Fibroblast of the aortic adventitia (primary cell): ENCODE results near the gene TMEM239. TPM values are rescaled to one million over a fixed set of nuclear protein-coding genes. Genes with fewer than 3 reads are reported as not detected.
A peak's percentile ranks its signal among the peaks of the same experiment; 100 is the strongest.

Experiments
- DNase-seq: peaks from one replicate; pipeline ENCODE4 v3.0.0-alpha.2; 2010; ENCODE audit warnings: low read depth
- H3K4me3 ChIP-seq: 2 replicates; pipeline ENCODE4 v1.5.1; 2011; ENCODE audit warnings: low read depth, mild to moderate bottlenecking, control low read depth, low read length, moderate library complexity
- total RNA-seq: library from RNA; depleted of rRNA; stranded (reverse); fragments of >200 nt; gene quantifications from 2 replicates; pipeline ENCODE4 v1.2.3, GENCODE V29; 2012; ENCODE audit warnings: low replicate concordance
- TF ChIP-seq, protein P1 (sequence below): IDR thresholded peaks from 2 replicates; pipeline ENCODE4 v1.5.1; 2011; ENCODE audit warnings: mild to moderate bottlenecking, low read length, control low read depth, inconsistent platforms; ENCODE audit not compliant: insufficient read depth

Gene TMEM239
- total RNA-seq, 1 donor, result 0.09 TPM

DNA sequence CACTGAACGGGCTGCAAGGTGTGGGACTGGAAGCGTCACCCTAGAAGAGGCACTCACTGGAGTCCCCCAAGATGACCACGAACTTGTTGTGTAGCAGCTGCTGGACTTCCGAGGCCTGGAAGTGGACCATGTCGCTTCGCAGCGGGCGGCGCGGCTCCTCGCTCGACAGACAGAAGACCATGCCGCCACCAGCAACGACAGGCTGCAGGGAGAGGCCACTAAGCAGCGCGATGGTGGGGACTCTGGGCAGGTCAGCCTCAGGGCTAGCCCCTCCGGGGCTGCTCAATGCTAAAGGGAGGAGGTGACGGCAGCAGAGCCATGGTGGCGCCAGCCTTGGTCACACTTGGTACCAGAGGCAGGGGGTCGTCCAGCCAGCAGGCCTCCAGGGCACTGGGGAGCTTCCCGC, 23.6 kb downstream of the TMEM239 start:
- peak overlapping the region; percentile 88 for H3K4me3 ChIP-seq
- TF ChIP-seq, protein P1, sequence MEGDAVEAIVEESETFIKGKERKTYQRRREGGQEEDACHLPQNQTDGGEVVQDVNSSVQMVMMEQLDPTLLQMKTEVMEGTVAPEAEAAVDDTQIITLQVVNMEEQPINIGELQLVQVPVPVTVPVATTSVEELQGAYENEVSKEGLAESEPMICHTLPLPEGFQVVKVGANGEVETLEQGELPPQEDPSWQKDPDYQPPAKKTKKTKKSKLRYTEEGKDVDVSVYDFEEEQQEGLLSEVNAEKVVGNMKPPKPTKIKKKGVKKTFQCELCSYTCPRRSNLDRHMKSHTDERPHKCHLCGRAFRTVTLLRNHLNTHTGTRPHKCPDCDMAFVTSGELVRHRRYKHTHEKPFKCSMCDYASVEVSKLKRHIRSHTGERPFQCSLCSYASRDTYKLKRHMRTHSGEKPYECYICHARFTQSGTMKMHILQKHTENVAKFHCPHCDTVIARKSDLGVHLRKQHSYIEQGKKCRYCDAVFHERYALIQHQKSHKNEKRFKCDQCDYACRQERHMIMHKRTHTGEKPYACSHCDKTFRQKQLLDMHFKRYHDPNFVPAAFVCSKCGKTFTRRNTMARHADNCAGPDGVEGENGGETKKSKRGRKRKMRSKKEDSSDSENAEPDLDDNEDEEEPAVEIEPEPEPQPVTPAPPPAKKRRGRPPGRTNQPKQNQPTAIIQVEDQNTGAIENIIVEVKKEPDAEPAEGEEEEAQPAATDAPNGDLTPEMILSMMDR, result no peak
- DNase-seq, result no peak

DNA sequence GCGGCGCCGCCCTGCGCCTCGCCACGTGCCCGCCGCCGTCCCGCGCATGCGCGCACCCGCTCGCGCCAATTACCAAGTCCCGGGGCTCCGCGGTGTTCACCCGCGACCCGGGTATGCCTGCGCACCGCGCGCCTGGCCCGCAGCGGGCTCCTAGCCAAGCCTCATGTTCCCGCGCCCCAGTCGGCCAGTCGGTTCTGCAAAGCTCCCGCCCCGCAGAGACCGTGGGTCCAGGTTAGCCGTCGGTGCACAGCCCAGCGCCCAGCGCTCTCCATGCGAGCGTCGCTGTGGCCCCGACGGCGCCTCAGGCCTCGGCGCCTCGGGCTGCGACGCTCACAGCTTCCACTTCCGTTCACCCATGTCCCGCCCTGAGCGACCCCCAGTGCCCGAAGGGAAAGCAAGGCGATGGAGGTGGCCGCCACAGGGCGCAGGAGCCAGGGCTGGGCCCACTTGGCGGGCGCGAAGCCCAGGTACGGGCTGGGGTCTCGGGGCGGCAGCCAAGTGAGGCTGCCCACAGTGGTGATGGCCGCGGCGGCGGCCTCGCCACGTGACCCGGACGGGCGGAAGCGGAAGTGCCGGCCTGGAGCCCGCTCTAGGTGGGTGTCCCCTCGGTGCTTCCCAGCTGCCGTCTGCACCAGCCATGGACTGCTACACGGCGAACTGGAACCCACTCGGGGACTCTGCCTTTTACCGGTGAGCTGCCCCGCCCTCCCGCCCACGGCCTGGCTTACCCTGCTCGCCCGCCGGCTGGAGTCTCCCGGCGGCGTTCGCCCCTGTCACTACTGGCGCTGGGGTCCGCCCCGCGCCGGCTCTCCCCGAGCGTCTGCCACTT, 24.2 kb downstream of the TMEM239 start, which contains the start of the genes PCED1A and VPS16:
Gene PCED1A, minus strand, starts transcription at position 518 of the 829 bp plus-strand sequence. CDS start 743 bp downstream, outside the sequence.
Gene VPS16, plus strand, starts transcription at position 608 of the 829 bp plus-strand sequence. Its CDS starts 30 bp downstream, at position 638.
- DNase-seq, result peak; percentile 83
- TF ChIP-seq, protein P1, result no peak
- H3K4me3 ChIP-seq, result peak within 1 kb of the TSS; percentile 88

DNA sequence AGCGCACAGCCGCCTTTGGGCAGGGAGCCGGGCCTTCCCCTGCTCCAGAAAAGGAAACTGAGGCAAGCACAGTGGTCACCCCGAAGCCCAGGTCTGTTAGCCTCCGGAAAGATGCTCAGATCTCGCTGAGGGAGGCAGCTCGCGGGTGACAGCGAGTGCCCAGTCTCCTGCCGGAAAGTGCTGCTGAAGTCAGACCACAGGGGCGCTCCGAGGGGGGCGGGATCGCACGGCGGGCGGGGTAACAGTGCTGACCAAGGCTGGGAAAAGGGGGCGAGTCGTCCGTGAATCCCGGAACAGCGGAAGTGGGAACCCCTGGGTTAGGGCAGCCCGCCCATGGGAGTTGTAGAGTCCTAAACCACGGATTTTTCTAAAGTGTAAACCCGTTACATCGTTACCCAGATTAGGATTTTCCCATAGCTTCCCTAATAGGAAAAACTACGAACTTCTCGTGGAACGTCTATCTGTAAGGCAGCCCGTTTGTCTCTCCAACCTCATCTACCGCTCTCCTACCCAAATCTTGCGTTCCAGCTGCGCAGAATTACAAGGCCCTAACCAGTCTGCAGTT, 24.9 kb downstream of the TMEM239 start:
- TF ChIP-seq, protein P1, result no peak
- peak overlapping the region; percentile 88 for H3K4me3 ChIP-seq
- peak; percentile 66 for DNase-seq

DNA sequence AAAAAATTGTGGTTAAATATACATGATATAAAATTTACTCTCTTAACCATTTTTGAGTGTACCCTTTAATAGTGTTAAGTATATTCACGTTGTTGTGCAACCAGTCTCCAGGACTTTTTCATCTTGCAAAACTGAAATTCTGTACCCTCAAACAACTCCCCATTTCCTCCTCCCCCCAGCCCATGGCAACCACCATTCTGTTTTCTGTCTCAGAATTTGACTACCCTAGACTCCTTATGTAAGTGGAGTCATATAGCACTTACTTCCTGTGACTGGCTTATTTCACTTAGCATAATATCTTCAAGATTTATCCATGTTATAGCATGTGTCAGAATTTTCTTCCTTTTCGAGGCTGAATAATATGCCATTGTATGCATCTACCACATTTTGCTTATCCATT, 29.4 kb downstream of the TMEM239 start:
- TF ChIP-seq, protein P1, result no peak
- no peak overlapping the region for H3K4me3 ChIP-seq
- no peak for DNase-seq

DNA sequence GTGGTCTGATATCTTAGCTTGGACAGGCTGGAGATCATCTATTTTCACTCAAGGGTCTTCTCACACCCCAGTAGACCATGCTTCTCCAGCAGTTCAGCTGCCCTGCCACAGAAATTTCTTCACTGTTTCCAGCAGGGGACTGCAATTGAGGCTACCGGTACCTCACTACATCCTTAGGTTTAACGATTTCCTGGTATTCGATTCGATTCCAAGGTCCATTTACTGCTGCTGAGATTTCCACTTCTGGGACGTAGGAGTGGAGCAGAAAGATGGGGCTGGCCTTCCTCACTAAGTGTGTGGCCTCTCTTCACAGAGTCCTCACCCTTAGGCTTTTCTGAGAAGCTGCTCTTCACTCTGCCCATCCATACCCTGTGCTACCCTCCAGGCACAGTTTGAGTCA, 30.5 kb downstream of the TMEM239 start:
- DNase-seq, result no peak
- TF ChIP-seq, protein P1, result no peak
- no peak overlapping the region for H3K4me3 ChIP-seq

DNA sequence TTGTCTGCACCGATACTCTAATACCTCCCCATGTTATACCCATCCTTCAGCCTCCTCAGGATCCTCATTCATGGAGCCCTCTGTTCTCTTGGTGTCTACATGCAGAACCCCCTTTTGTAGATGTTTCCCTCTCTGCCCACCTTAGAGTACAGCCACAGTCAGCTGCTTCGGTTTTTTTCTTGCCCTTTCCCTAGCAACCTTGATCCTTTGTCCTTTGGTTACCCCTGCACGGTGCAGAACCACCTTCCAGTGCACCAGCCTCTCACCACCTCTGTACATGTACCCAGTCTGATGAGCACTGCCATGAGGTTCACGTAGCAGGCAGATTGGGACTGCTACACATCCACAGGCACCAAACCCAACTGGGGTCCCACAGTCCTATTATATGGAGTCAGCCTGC, 31.6 kb downstream of the TMEM239 start:
- TF ChIP-seq, protein P1, result no peak
- no peak for DNase-seq
- H3K4me3 ChIP-seq, result no peak overlapping the region
